GM12878 (cell line): ENCODE data around the gene PLP2. TPM values are rescaled to one million over a fixed set of nuclear protein-coding genes. Genes with fewer than 3 reads are reported as not detected.

Source experiments
- ATAC-seq: fragments of 200-7000 bp; cut with Tn5 transposase; 3 replicates; pipeline ENCODE4 v1.9.1; 2020; ENCODE audit warnings: mild to moderate bottlenecking, moderate library complexity
- BruUV-seq: library from RNA; stranded (reverse); fragments of 400-500 nt; replicated peaks from 2 replicates; lab custom pipeline; 2021; lab: Mats Ljungman, UMichigan
- CTCF ChIA-PET: fragments of 300-600 bp; sonication (Branson Sonifier 250); formaldehyde crosslinking; extraction: SDS; loops from one replicate; lab custom pipeline; 2021; ENCODE audit warnings: inconsistent platforms; lab: Yijun Ruan, JAX
- POLR2A ChIA-PET: fragments of 350-600 bp; formaldehyde crosslinking; extraction: SDS; loops from one replicate; lab custom pipeline; 2021; ENCODE audit warnings: inconsistent platforms; lab: Charles Lee
- RAD21 ChIA-PET: fragments of 300-600 bp; sonication (Branson Sonifier 250); formaldehyde crosslinking; loops from one replicate; lab custom pipeline; 2023; ENCODE audit warnings: antibody characterized with exemption; ENCODE audit not compliant: unreplicated experiment; lab: Charles Lee
- SMC1A ChIA-PET: fragments of 300-600 bp; sonication (Branson Sonifier 250); formaldehyde crosslinking; loops from one replicate; lab custom pipeline; 2023; ENCODE audit not compliant: unreplicated experiment, uncharacterized antibody; lab: Charles Lee
- DNase-seq: peaks from one replicate; pipeline ENCODE4 v3.0.0-alpha.2; 2011; ENCODE audit warnings: low read depth, low spot score
- FAIRE-seq: peaks from 3 replicates; lab custom pipeline; 2011; peaks lifted over from hg19 to GRCh38; lab: Jason Lieb, UNC
- H2AFZ ChIP-seq: 2 replicates; pipeline ENCODE4 v1.6.0; 2011; ENCODE audit warnings: low read depth, low read length, control low read depth; ENCODE audit not compliant: control insufficient read depth
- H3K27ac ChIP-seq: 2 replicates; pipeline ENCODE4 v1.5.1; 2011; ENCODE audit warnings: control low read depth; ENCODE audit not compliant: control insufficient read depth, insufficient read depth
- H3K27me3 ChIP-seq, 2 experiments: replicated peaks in 1 of 2; 2 replicates each; pipeline versions ENCODE4 v1.6.0 to v1.6.1; 2011; ENCODE audit warnings: low read length in 1 of 2; ENCODE audit not compliant: control insufficient read depth in 2 of 2, insufficient read depth in 2 of 2
- H3K36me3 ChIP-seq, 2 experiments: 2 replicates each; pipeline ENCODE4 v1.5.1; 2011; ENCODE audit warnings: low read length in 1 of 2; ENCODE audit not compliant: control insufficient read depth in 2 of 2, insufficient read depth in 2 of 2
- H3K4me1 ChIP-seq: 2 replicates; pipeline ENCODE4 v1.6.1; 2011; ENCODE audit warnings: mild to moderate bottlenecking, low read length, moderate library complexity, mixed read lengths; ENCODE audit not compliant: control insufficient read depth, insufficient read depth
- H3K4me2 ChIP-seq: 2 replicates; pipeline ENCODE4 v1.6.0; 2011; ENCODE audit warnings: control low read depth; ENCODE audit not compliant: control insufficient read depth, insufficient read depth
- H3K4me3 ChIP-seq: fragments of 200-600 bp; sonication (generic); 2 replicates; pipeline ENCODE4 v1.5.1; 2016
- H3K79me2 ChIP-seq: 2 replicates; pipeline ENCODE4 v1.6.0; 2011; ENCODE audit warnings: low read length; ENCODE audit not compliant: control insufficient read depth, insufficient read depth
- H3K9ac ChIP-seq: 2 replicates; pipeline ENCODE4 v1.8.0; 2011; ENCODE audit warnings: low read length, control low read depth, mixed read lengths; ENCODE audit not compliant: control insufficient read depth, insufficient read depth
- H3K9me3 ChIP-seq: replicated peaks from 3 replicates; pipeline ENCODE4 v1.5.1; 2011; ENCODE audit warnings: mild to moderate bottlenecking, low read length; ENCODE audit not compliant: control insufficient read depth, insufficient read depth
- H4K20me1 ChIP-seq: 2 replicates; pipeline ENCODE4 v1.6.0; 2011; ENCODE audit not compliant: control insufficient read depth, insufficient read depth
- BCLAF1 ChIP-seq: fragments of 450-650 bp; IDR thresholded peaks from 2 replicates; pipeline ENCODE4 v1.6.1; 2017; ENCODE audit warnings: antibody characterized with exemption, mild to moderate bottlenecking, moderate library complexity
- FOS ChIP-seq: IDR thresholded peaks from 3 replicates; pipeline ENCODE4 v1.6.1; 2011; ENCODE audit warnings: borderline replicate concordance; ENCODE audit not compliant: insufficient read length; ENCODE audit errors: extremely low read depth
- GABPA ChIP-seq: IDR thresholded peaks from 2 replicates; pipeline ENCODE4 v1.6.1; 2014; ENCODE audit warnings: antibody characterized with exemption, low read depth, mild to moderate bottlenecking, inconsistent platforms
- IRF4 ChIP-seq: IDR thresholded peaks from 2 replicates; pipeline ENCODE4 v1.6.1; 2011; ENCODE audit warnings: low read depth, low read length
- IRF5 ChIP-seq: fragments of 450-650 bp; IDR thresholded peaks from 2 replicates; pipeline ENCODE4 v1.6.1; 2017; ENCODE audit warnings: borderline replicate concordance
- MTA2 ChIP-seq: fragments of 450-650 bp; IDR thresholded peaks from 2 replicates; pipeline ENCODE4 v1.6.1; 2016; ENCODE audit warnings: low read depth, mild to moderate bottlenecking, moderate library complexity
- RAD21 ChIP-seq: IDR thresholded peaks from 2 replicates; pipeline ENCODE4 v1.6.1; 2011; ENCODE audit warnings: mild to moderate bottlenecking, low read depth, low read length, moderate library complexity; ENCODE audit not compliant: insufficient read depth
- RBBP5 ChIP-seq: fragments of 200-600 bp; sonication (generic); conservative IDR thresholded peaks from 2 replicates; pipeline ENCODE4 v1.6.1; 2016
- SIX5 ChIP-seq: IDR thresholded peaks from 2 replicates; pipeline ENCODE4 v1.6.1; 2011; ENCODE audit warnings: mild to moderate bottlenecking, low read depth, low read length, moderate library complexity; ENCODE audit not compliant: severe bottlenecking
- SMARCA5 ChIP-seq: fragments of 450-650 bp; IDR thresholded peaks from 2 replicates; pipeline ENCODE4 v1.6.1; 2017; ENCODE audit warnings: mild to moderate bottlenecking
- SREBF2 ChIP-seq: IDR thresholded peaks from 2 replicates; pipeline ENCODE4 v1.6.1; 2012; ENCODE audit warnings: mild to moderate bottlenecking, low read length
- TCF7 ChIP-seq: IDR thresholded peaks from 2 replicates; pipeline ENCODE4 v1.6.1; 2014; ENCODE audit warnings: antibody characterized with exemption, borderline replicate concordance
- ZNF274 ChIP-seq: IDR thresholded peaks from one replicate; pipeline ENCODE4 v1.8.0; 2011; ENCODE audit not compliant: insufficient read length, insufficient read depth
- ZNF687 ChIP-seq: fragments of 450-650 bp; IDR thresholded peaks from 2 replicates; pipeline ENCODE4 v1.6.1; 2017; ENCODE audit warnings: mild to moderate bottlenecking, moderate library complexity
- WGBS: methylation state at CpG from one replicate; pipeline ENCODE4 v1.1.6; 2016; ENCODE audit warnings: low lambda C conversion rate; ENCODE audit not compliant: insufficient replicate concordance, insufficient coverage; ENCODE audit errors: missing lambda C conversion rate; 5-methylcytosine and 5-hydroxymethylcytosine counted together
- in situ Hi-C: fragments of 300-500 bp; cut with MboI; formaldehyde crosslinking; loops from 9 replicates; pipeline ENCODE4 v1.14.3; 2018; ENCODE audit warnings: mixed read lengths
- intact Hi-C: fragments of 100-400 bp; cut with micrococcal nuclease; formaldehyde crosslinking; loops from one replicate; pipeline ENCODE4 v1.14.2; 2022; ENCODE audit not compliant: unreplicated experiment
- polyA plus RNA-seq, 11 experiments: library from polyadenylated mRNA; depleted of rRNA in 4 of 11; unstranded in 6 of 11; stranded (reverse) in 5 of 11; fragments of >200 nt; fragmentation: Nextera tagmentation in 4 of 11; fragmentation: Illumina TruSeq in 1 of 11; extraction: Ambion mirVana in 4 of 11; extraction: Trizol in 1 of 11; gene quantifications; 1 replicate in 1 of 11; 2 replicates in 10 of 11; pipeline versions ENCODE4 v1.2.1 to v1.2.3, GENCODE V29; 2011 to 2016; ENCODE audit warnings: inconsistent platforms in 2 of 11, missing spikeins in 2 of 11, low read depth in 1 of 11
- total RNA-seq, 4 experiments: library from RNA; depleted of rRNA in 3 of 4; stranded (reverse); fragments of >200 nt in 3 of 4; fragmentation: Illumina TruSeq in 1 of 4; extraction: Trizol in 1 of 4; gene quantifications; 2 replicates each; pipeline versions ENCODE4 v1.2.1 to v1.2.3, GENCODE V29; 2013 to 2021

PLP2 gene
- total and polyA plus RNA-seq, 10 of the 15 experiments (the other 5 are each of a cell fraction or from before 2014, with no cell fraction given): 56.6 to 177 (median 99.3) TPM

- RAD21 ChIA-PET: interaction anchor here (0.7 to 3.0 kb wide), 11 partner anchors 10 to 979 kb away, joined by 3 to 26 read pairs (median 5); partner anchors contain the start of genes CCDC22, PLP2 and PPP1R3F
- SMC1A ChIA-PET: interaction anchor here (0.6 to 2.9 kb wide), 11 partner anchors 9 to 78 kb away, joined by 3 to 14 read pairs (median 5); partner anchors contain the start of genes CCDC22, PLP2, PPP1R3F and SYP
- CTCF ChIA-PET: interaction anchor here (0.6 to 5.8 kb wide), 14 partner anchors 17 to 1998 kb away, joined by 3 to 57 read pairs (median 4); partner anchors contain the start of genes GRIPAP1 and PPP1R3F
- H3K4me2 ChIP-seq: no peak overlapping the region; the same call in 1 of the 2 replicates
- POLR2A ChIA-PET: interaction anchor here (0.5 to 3.9 kb wide), 14 partner anchors 9 to 741 kb away, joined by 3 to 28 read pairs (median 4); partner anchors contain the start of genes CCDC22, SYP and TFE3
- H3K27ac ChIP-seq: peak overlapping the region; percentile 65
- H3K9me3 ChIP-seq: no peaks in the 10 kb centered on the region
- intact Hi-C loops (loop anchor here (2.0 to 5.0 kb wide), 3 partner anchors 24 to 78 kb away; partner anchors contain the start of genes CCDC22 and PPP1R3F), in situ Hi-C loops (loop anchor here (5.0 kb wide), 1 partner anchor 76 kb away; the partner anchor contains the start of gene PPP1R3F)
- H4K20me1 ChIP-seq: no peaks in the 10 kb centered on the region
- peak overlapping the region; percentile 64 for H2AFZ ChIP-seq
- peak; percentile 100 for FAIRE-seq
- BruUV-seq: no TSS peak
- peak; percentile 92 for ATAC-seq
- H3K4me3 ChIP-seq: peak overlapping the region; percentile 77
- peaks cover 3% of the 10 kb centered on the region; the same call in 1 of the 2 replicates for H3K4me1 ChIP-seq
- 28% methylated on average over 32 of the region's 32 CpGs for WGBS
- peak overlapping the region; percentile 69 for H3K9ac ChIP-seq
- H3K79me2 ChIP-seq: no peaks in the 10 kb centered on the region; the same call in 1 of the 2 replicates
- peak; percentile 99 for DNase-seq
- no peaks in the 10 kb centered on the region for H3K36me3 ChIP-seq
- H3K27me3 ChIP-seq: no peaks in the 10 kb centered on the region
- peak; percentile 84 for TF ChIP-seq GABPA
- TF ChIP-seq RBBP5: no peak
- TF ChIP-seq SMARCA5: no peak
- no peak for TF ChIP-seq RAD21
- TF ChIP-seq IRF5: no peak
- TF ChIP-seq ZNF274: no peak
- TF ChIP-seq BCLAF1: no peak
- TF ChIP-seq MTA2: no peak
- TF ChIP-seq TCF7: no peak
- no peak for TF ChIP-seq SIX5
- TF ChIP-seq FOS: peak; percentile 70
- TF ChIP-seq SREBF2: no peak
- TF ChIP-seq ZNF687: no peak
- TF ChIP-seq IRF4: no peak
These were observed 19.3 kb downstream of the PLP2 start for GRCh38 chrX:49190821-49191573.
